Omental fat pad (tissue), 4 donors: ENCODE measurements around the gene FGF18. TPM values are rescaled to one million over a fixed set of nuclear protein-coding genes. Genes with fewer than 3 reads are reported as not detected.

ENCODE experiments used
- ATAC-seq: fragments of 150-250 bp; one replicate; pipeline ENCODE4 v1.9.1; 2016; ENCODE audit warnings: mild to moderate bottlenecking, moderate library complexity; ENCODE audit not compliant: low FRiP score
- DNase-seq: peaks from one replicate; pipeline ENCODE4 v3.0.0-alpha.2; 2019; ENCODE audit warnings: low spot score
- total RNA-seq, 4 donors: library from RNA; depleted of rRNA; stranded (reverse); fragments of >200 nt; gene quantifications; one replicate each; pipeline ENCODE4 v1.1.0, GENCODE V29; 2016
- TF ChIP-seq, protein P1 (sequence below), 3 donors: fragments of 450-650 bp; IDR thresholded peaks; one replicate each; pipeline ENCODE4 v1.5.1; 2016 to 2017; ENCODE audit warnings: antibody characterized with exemption in 3 of 3, mild to moderate bottlenecking in 3 of 3, moderate library complexity in 2 of 3

The FGF18 gene
- total RNA-seq, 4 donors from 2014 or later: 0.79 to 7.5 (median 2.1) TPM

DNA sequence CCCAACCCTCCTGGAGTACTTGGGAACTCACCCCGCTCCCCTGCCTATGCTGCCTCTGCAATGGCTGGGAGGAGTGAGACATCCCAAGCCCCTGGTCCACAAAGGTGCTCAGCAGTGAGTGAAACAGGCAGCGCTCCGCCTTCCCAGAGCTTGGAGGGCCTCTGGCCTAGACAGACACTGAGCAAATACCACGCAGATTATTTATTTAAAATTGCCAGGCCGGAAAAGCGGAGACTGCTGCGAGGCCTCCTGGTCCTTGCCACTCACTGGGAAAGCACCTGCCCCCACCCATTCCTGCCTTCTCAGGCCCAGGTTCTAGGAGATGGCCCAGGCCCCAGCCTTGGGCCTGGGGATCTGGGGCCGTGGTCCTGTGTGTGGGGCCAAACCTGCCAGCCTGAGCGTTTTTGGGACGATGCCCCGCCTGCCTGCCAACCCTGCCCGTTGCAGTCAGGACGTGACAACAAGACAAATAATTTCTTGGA lies 17.4 kb downstream of the FGF18 start:
- peak; percentile 19 for ATAC-seq
- TF ChIP-seq, protein P1, sequence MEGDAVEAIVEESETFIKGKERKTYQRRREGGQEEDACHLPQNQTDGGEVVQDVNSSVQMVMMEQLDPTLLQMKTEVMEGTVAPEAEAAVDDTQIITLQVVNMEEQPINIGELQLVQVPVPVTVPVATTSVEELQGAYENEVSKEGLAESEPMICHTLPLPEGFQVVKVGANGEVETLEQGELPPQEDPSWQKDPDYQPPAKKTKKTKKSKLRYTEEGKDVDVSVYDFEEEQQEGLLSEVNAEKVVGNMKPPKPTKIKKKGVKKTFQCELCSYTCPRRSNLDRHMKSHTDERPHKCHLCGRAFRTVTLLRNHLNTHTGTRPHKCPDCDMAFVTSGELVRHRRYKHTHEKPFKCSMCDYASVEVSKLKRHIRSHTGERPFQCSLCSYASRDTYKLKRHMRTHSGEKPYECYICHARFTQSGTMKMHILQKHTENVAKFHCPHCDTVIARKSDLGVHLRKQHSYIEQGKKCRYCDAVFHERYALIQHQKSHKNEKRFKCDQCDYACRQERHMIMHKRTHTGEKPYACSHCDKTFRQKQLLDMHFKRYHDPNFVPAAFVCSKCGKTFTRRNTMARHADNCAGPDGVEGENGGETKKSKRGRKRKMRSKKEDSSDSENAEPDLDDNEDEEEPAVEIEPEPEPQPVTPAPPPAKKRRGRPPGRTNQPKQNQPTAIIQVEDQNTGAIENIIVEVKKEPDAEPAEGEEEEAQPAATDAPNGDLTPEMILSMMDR (IDR thresholded peaks at IDR 0.05): no peak
- DNase-seq: no peak

DNA sequence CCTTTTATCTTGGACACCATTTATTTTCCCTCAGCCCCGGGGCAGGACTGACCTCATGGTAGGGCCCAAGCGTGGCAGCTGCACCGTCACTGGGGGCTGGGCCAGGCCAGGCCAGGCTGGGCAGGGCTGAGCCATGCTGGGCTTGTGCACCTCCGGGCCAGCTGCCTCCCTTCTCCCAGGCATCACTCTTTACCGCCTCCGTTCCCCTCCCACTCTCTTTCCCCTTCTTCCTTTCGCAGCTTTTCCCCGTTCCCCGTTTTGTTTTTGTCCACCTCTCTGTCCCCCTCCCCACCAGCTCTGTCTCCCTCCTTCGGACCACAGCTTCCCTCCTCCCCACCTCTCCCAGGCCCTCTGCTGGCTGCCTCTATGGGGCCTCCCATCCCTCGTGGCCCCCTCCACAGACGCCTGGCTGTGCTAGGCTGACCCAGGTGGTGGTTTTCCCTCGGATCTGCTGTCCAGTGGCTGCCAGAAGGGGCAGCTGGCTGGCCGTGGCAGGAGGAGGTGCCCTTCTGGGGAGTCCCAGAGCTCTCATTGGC lies 17.9 kb downstream of the FGF18 start:
- TF ChIP-seq, protein P1 (IDR thresholded peaks at IDR 0.05): no peak
- DNase-seq (no peak), ATAC-seq (peak; percentile 80)

DNA sequence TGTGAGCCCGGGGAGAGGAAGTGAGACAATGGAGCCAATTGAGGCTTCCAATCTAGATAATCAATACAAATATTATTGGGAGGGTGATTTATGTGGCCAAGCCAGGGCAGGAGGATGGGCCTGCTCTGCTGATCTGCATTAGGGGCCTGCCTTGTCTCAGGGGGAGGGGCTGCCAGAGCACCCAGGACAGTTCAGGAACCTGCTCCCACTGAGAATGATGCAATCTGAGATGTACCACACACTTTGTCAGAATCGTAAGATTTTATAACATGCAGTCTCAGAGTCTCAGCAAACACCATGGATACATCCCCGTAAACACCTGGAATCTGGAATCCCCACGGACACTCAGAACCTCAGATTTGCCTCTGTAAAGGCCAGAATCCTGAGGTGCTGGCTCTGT lies 19.3 kb downstream of the FGF18 start:
- TF ChIP-seq, protein P1 (IDR thresholded peaks at IDR 0.05): no peak
- ATAC-seq: no peak
- no peak for DNase-seq

DNA sequence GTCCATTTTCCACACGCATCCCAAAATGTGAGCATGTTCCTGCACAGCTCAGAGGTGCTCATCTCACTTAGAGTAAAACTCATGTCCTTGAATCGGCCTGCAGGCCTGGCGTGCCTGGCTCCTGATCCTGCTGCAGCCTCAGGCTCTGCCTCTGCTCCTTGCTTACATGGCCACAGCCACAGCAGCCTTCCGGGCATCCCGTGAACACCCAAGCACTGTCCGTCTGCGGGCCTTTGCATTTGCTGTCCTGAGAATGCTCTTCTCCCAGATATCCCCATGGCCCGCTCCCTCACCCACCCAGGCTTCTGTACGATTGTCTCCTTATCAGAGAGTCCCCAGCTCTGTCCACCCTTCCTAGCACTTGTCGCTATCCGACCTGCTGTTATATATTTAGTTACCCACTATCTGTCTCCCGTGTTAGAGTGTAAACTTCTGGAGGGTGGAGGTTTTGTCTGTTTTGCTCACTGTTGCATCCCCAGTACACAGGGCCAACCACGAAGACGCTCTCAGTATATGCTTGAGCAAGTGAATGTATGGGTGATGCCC lies 21.9 kb downstream of the FGF18 start:
- ATAC-seq (no peak), DNase-seq (no peak)
- TF ChIP-seq, protein P1 (IDR thresholded peaks at IDR 0.05): no peak

DNA sequence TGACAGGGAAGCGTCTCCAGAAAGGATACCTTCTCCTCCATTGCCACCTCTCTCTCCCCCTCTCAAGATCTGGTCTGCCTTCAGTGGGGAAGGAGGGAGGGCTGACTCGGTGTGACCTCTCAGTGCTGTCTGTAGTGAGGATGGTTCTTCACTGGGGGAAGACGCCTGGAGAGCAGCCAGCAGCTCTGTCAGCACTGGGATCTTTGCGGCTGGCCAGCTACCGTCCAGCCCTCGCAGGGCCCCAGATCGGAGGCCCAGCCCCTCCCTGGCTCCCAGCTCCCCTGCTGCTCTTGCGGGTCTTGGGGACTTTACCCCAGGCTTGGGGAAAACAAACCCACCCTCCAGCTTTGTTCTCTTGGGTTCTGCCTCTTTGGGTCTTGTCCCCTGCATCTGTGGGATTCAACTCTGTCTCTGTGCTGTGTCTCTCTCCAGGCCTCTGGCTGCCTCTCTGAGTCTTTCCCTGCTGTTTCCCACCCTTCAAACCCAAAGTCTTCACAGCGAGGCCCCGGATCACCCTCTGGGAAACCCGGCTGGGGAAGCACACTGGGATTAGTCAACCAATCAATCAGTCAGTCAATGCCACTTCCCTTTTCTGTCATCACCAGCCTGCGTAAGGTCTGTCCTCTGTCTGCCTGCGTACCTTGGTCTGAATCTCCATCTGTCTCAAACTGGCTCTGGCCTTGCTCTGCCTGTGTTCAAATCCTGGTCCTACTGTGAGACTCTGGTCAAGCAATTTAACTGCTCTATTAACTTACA lies 23.0 kb downstream of the FGF18 start:
- TF ChIP-seq, protein P1 (IDR thresholded peaks at IDR 0.05): no peak
- DNase-seq (no peak), ATAC-seq (no peak)

DNA sequence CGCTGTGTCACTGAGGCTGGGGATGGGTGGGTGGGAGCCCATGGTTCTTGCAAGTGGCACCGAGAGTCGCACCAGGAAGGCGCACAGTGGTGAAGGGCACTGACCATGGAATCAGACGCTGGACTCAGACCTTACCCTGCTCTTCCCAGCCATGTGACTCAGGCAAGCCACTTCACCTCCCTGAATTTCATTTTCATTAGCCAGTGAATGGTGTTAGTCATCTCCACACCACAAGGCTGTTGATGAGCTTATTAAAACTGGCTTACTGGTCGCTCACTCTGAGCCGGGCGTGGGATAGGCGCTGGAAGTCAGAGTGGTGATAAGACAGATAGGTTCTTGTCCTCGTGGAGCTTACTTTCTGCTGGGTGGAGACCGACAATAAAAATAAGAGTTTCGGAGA lies 25.1 kb downstream of the FGF18 start:
- TF ChIP-seq, protein P1 (IDR thresholded peaks at IDR 0.05): no peak
- ATAC-seq (peak; percentile 53), DNase-seq (no peak)
